ENCODE data around the gene RFC2.

RFC2 gene

GRCh38 chr7:74185016-74185415 is 69.2 kb downstream of the RFC2 start:
- no peak for DNase-seq

- no peak for DNase-seq
Measured at GRCh38 chr7:74183653-74184450, 70.3 kb downstream of the RFC2 start.

- DNase-seq, result no peak
Measured at GRCh38 chr7:74183142-74183541, 71.1 kb downstream of the RFC2 start.

- no peak for DNase-seq
Measured at GRCh38 chr7:74182453-74183090, 71.6 kb downstream of the RFC2 start.

GRCh38 chr7:74181821-74182220 is 72.4 kb downstream of the RFC2 start:
- no peak for DNase-seq
